WTC11 (cell line): Measurements from ENCODE around the gene PRSS56. TPM values are rescaled to one million over a fixed set of nuclear protein-coding genes. Genes with fewer than 3 reads are reported as not detected.

ENCODE experiments used
- ATAC-seq: fragments of 200-7000 bp; cut with Tn5 transposase; 2 replicates; pipeline ENCODE4 v1.10.0; 2021; ENCODE audit warnings: mild to moderate bottlenecking, moderate library complexity
- CTCF ChIA-PET: fragments of 300-600 bp; sonication (Branson Sonifier 250); formaldehyde crosslinking; loops from one replicate; lab custom pipeline; 2021; ENCODE audit warnings: antibody characterized with exemption; lab: Charles Lee
- POLR2A ChIA-PET: fragments of 350-600 bp; sonication (Branson Sonifier 250); formaldehyde crosslinking; loops from one replicate; lab custom pipeline; 2021; ENCODE audit warnings: antibody characterized with exemption; lab: Charles Lee
- DNase-seq: peaks from one replicate; pipeline ENCODE4 v3.0.0; 2021; ENCODE audit warnings: low spot score
- H3K27ac Mint-ChIP-seq: 2 replicates; pipeline ENCODE4 v1.8.0; 2021; ENCODE audit warnings: mixed read lengths
- H3K27me3 Mint-ChIP-seq: 2 replicates; pipeline ENCODE4 v1.8.0; 2021; ENCODE audit warnings: low read depth, mild to moderate bottlenecking, moderate library complexity, mixed read lengths
- H3K36me3 Mint-ChIP-seq: 2 replicates; pipeline ENCODE4 v1.8.0; 2021; ENCODE audit warnings: mixed read lengths
- H3K4me1 Mint-ChIP-seq: 2 replicates; pipeline ENCODE4 v1.8.0; 2022; ENCODE audit warnings: mixed read lengths
- H3K4me3 Mint-ChIP-seq: 2 replicates; pipeline ENCODE4 v1.8.0; 2021; ENCODE audit warnings: mild to moderate bottlenecking, moderate library complexity, mixed read lengths
- H3K9me3 Mint-ChIP-seq: 2 replicates; pipeline ENCODE4 v1.8.0; 2021; ENCODE audit warnings: mixed read lengths
- AFF4 ChIP-seq: sonication (generic); formaldehyde crosslinking; IDR thresholded peaks from 2 replicates; pipeline ENCODE4 v1.8.1; 2023; ENCODE audit warnings: mild to moderate bottlenecking, missing genetic modification reagents, borderline replicate concordance
- AR ChIP-seq: fragments of 250-450 bp; sonication (Bioruptor Pico); IDR thresholded peaks from 2 replicates; pipeline ENCODE4 v1.9.0; 2021; ENCODE audit warnings: mild to moderate bottlenecking
- ATF2 ChIP-seq: sonication (generic); formaldehyde crosslinking; IDR thresholded peaks from 2 replicates; pipeline ENCODE4 v1.8.1; 2022; ENCODE audit warnings: low read depth, missing genetic modification reagents, borderline replicate concordance
- ATF6 ChIP-seq: sonication (generic); formaldehyde crosslinking; IDR thresholded peaks from 2 replicates; pipeline ENCODE4 v1.8.1; 2023; ENCODE audit warnings: mild to moderate bottlenecking, missing genetic modification reagents
- CREM ChIP-seq: sonication (generic); formaldehyde crosslinking; IDR thresholded peaks from 2 replicates; pipeline ENCODE4 v1.8.1; 2022; ENCODE audit warnings: mild to moderate bottlenecking, missing genetic modification reagents, moderate library complexity
- E2F4 ChIP-seq: sonication (generic); formaldehyde crosslinking; IDR thresholded peaks from 2 replicates; pipeline ENCODE4 v1.8.1; 2022; ENCODE audit warnings: low read depth, mild to moderate bottlenecking, moderate library complexity, missing genetic modification reagents, borderline replicate concordance
- ETV6 ChIP-seq: sonication (generic); formaldehyde crosslinking; IDR thresholded peaks from 2 replicates; pipeline ENCODE4 v1.8.1; 2022; ENCODE audit warnings: mild to moderate bottlenecking, missing genetic modification reagents
- GABPB1 ChIP-seq: sonication (generic); formaldehyde crosslinking; IDR thresholded peaks from 2 replicates; pipeline ENCODE4 v1.8.1; 2023; ENCODE audit warnings: mild to moderate bottlenecking, missing genetic modification reagents
- NFYB ChIP-seq: sonication (generic); formaldehyde crosslinking; conservative IDR thresholded peaks from 2 replicates; pipeline ENCODE4 v1.8.0; 2022; ENCODE audit warnings: low read depth, missing genetic modification reagents
- NR2C2 ChIP-seq: sonication (generic); formaldehyde crosslinking; IDR thresholded peaks from 2 replicates; pipeline ENCODE4 v1.8.0; 2022; ENCODE audit warnings: mild to moderate bottlenecking, missing genetic modification reagents
- NR3C1 ChIP-seq: sonication (generic); formaldehyde crosslinking; conservative IDR thresholded peaks from 2 replicates; pipeline ENCODE4 v1.8.1; 2023; ENCODE audit warnings: low read depth, mild to moderate bottlenecking, missing genetic modification reagents
- RELA ChIP-seq: sonication (generic); formaldehyde crosslinking; IDR thresholded peaks from 2 replicates; pipeline ENCODE4 v1.8.1; 2022; ENCODE audit warnings: missing genetic modification reagents, mild to moderate bottlenecking, borderline replicate concordance
- SP1 ChIP-seq: sonication (generic); formaldehyde crosslinking; conservative IDR thresholded peaks from 2 replicates; pipeline ENCODE4 v1.8.1; 2022; ENCODE audit warnings: missing genetic modification reagents
- TCF7 ChIP-seq: sonication (generic); formaldehyde crosslinking; IDR thresholded peaks from 2 replicates; pipeline ENCODE4 v1.8.0; 2022; ENCODE audit warnings: mild to moderate bottlenecking, low read depth, missing genetic modification reagents, moderate library complexity
- USF1 ChIP-seq: sonication (generic); formaldehyde crosslinking; IDR thresholded peaks from 2 replicates; pipeline ENCODE4 v1.8.0; 2022; ENCODE audit warnings: mild to moderate bottlenecking, missing genetic modification reagents
- ZBTB43 ChIP-seq: sonication (generic); formaldehyde crosslinking; IDR thresholded peaks from 2 replicates; pipeline ENCODE4 v1.8.1; 2023; ENCODE audit warnings: mild to moderate bottlenecking, missing genetic modification reagents
- ZMAT4 ChIP-seq: fragments of 250-450 bp; sonication (Bioruptor Pico); IDR thresholded peaks from 2 replicates; pipeline ENCODE4 v1.9.0; 2021; ENCODE audit warnings: mild to moderate bottlenecking
- ZNF423 ChIP-seq: fragments of 250-450 bp; sonication (Bioruptor Pico); IDR thresholded peaks from 2 replicates; pipeline ENCODE4 v2.1.2; 2022; ENCODE audit warnings: mild to moderate bottlenecking, moderate library complexity
- ZSCAN18 ChIP-seq: fragments of 250-450 bp; sonication (Bioruptor Pico); IDR thresholded peaks from 2 replicates; pipeline ENCODE4 v2.1.2; 2022; ENCODE audit warnings: mild to moderate bottlenecking, moderate library complexity
- total RNA-seq: library from RNA; stranded (reverse); gene quantifications from 3 replicates; pipeline ENCODE4 v1.2.3, GENCODE V29; 2021

PRSS56 gene
- total RNA-seq, 1 experiment from 2014 or later, result not detected

- no peaks in the 10 kb centered on the region for H3K9me3 Mint-ChIP-seq
- ATAC-seq (no peak), DNase-seq (no peak)
- no peaks in the 10 kb centered on the region for H3K36me3 Mint-ChIP-seq
- CTCF ChIA-PET, result interaction anchor here (0.6 to 6.5 kb wide), 36 partner anchors 8 to 846 kb away, joined by 3 to 104 read pairs (median 4); partner anchors contain the start of genes ALPG, CHRNG, ECEL1 and EIF4E2
- TF ChIP-seq E2F4 (CRISPR knock-in tag) (no peak), ZSCAN18 (no peak), AFF4 (CRISPR knock-in tag) (no peak), TCF7 (CRISPR knock-in tag) (no peak), NR2C2 (CRISPR knock-in tag) (no peak), ATF6 (CRISPR knock-in tag) (no peak), GABPB1 (CRISPR knock-in tag) (no peak), RELA (CRISPR knock-in tag) (no peak), AR (CRISPR knock-in tag) (no peak), ETV6 (CRISPR knock-in tag) (no peak), USF1 (CRISPR knock-in tag) (no peak), SP1 (no peak), CREM (no peak), ZMAT4 (CRISPR knock-in tag) (no peak), NR3C1 (CRISPR knock-in tag) (no peak), ZNF423 (CRISPR knock-in tag) (no peak), NFYB (CRISPR knock-in tag) (no peak), ATF2 (no peak), ZBTB43 (CRISPR knock-in tag) (no peak)
- POLR2A ChIA-PET, result interaction anchor here (1.7 kb wide), 1 partner anchor 21 kb away, joined by 4 read pairs; no protein-coding TSS in a partner anchor
- H3K27me3 Mint-ChIP-seq, result peaks cover 46% of the 10 kb centered on the region
- H3K4me3 Mint-ChIP-seq, result peak overlapping the region; percentile 52
- H3K4me1 Mint-ChIP-seq, result peaks cover 6% of the 10 kb centered on the region; the same call in 1 of the 2 replicates
- H3K27ac Mint-ChIP-seq, result no peak overlapping the region
Measured at GRCh38 chr2:232523402-232523681, 3.2 kb downstream of the PRSS56 start.
